CD1c-positive myeloid dendritic cell (primary cell): Measurements from ENCODE around the gene MYOCD.

Experiments
- DNase-seq: peaks from one replicate; pipeline ENCODE4 v3.0.0-alpha.2; 2016; ENCODE audit errors: extremely low spot score

MYOCD gene

DNA sequence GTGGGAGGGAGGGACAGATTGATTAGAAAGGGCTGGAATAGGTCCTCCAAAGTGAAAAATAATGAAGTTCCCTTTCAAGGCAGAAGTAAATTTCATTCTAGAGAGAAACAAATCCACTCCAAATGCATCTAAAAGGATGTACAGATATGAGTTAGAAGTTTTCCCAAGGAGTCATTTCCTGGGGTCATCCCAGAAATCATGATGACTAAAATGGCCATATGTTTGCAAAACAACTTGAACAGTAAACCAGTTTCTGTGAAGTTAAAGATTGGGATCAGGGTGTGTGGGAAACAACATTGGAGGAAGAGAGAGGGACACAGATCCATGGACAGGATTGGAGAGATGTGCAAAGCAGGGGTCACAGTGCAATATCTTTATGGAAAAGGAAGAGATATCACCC, 91.1 kb downstream of the MYOCD start:
- no peak for DNase-seq

GRCh38 chr17:12759090-12759489, 93.4 kb downstream of the MYOCD start:
- DNase-seq = no peak

DNA sequence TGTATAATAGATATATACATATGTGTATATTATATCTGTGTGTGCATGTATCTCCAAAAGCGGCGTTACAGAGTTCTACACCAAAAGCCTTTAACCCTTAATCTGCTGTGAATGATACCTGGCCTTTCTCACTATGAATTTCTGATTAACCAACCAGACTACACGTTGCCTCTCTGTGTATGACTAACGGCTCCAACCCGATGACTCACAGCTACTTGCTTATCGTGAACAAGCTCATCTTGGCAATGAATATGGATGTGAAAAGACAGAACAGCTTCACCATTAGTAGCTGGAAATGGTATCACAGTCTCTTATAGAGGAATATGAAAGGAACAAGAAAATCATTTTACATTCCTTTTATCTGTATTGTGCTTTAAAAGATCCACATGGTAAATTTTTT, 99.9 kb downstream of the MYOCD start:
- DNase-seq = no peak

DNA sequence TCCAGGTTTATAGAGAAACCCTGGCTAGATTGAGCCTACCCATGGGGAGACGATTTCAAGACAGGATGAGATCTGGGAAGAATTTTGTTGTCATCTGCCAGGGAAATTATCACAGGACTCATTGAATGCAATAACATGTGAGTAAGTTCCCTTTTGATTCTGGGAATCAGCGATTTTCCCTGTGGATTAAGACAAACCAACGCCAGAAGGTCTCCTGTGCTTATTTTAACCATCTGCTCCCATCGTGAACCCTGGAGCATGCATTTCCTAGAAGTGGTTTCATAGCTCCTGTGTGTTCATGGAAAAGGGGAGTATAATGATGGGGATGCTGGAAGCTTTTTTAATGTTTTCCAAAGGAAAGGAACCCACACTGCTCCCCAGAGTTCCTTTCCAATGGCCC, 102.6 kb downstream of the MYOCD start:
- no peak for DNase-seq

DNA sequence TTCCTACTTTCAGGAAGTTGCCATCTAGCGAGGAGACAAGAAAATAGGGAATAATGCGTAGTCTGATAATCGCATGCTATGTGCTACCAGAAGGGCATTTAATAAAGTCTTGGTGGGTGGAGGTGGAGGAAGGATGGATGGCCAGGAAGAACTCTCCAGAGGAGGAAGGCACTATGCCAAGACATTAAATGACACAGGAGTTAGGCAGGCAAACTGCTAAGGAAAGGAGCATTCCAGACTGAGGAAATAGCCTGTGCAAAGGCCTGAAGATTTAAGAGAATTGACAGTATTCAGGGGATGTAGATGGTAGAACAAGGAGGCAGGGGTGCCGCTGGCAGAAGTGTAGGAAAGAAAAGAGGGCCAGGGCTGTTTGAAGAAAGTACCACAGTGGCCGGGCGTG, 104.3 kb downstream of the MYOCD start:
- DNase-seq = no peak

DNA sequence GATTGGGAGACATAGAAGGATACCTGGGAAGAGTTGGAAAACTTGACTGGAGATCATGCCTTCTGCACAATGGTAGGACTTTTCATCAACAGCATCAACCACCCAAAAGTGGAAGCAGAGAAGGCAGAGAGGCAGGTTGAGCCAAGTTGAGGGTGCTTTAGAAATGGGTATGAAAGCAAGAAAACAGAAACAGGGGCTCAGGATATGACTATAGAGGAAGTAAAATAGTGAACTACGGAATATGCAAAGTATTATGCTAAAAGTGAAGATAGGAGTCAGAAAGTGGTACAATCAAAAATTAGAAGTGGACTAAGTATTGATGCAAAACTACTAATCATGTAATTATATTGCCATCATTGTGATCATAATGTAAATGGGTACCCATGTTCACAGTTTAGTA, 107.5 kb downstream of the MYOCD start:
- DNase-seq = no peak

DNA sequence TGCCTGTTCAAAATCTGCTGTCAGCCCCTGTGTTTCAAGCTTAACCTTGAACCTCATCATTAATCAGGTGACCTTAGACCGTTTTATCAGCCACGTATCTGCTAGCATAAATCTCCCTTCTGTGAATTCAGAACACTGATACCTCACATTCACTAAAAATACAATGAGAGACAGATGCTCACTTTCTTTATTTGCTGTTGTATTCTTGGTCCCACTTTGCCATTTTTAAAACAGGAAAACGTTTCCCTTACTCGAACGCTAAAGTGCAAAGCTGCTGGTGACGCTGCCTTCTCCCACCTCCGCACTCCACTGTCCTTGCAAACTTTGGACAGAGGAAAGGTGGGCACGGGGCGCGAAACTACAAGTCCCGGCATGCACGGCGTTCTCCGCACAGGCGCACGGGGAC, 123.4 kb downstream of the MYOCD start:
- DNase-seq = no peak

GRCh38 chr17:12789481-12790248, 124.0 kb downstream of the MYOCD start, which contains the start of gene ARHGAP44:
Gene ARHGAP44 (plus strand): TSS chr17:12789498. CDS start chr17:12789839, 341 bp downstream.
- DNase-seq = no peak

DNA sequence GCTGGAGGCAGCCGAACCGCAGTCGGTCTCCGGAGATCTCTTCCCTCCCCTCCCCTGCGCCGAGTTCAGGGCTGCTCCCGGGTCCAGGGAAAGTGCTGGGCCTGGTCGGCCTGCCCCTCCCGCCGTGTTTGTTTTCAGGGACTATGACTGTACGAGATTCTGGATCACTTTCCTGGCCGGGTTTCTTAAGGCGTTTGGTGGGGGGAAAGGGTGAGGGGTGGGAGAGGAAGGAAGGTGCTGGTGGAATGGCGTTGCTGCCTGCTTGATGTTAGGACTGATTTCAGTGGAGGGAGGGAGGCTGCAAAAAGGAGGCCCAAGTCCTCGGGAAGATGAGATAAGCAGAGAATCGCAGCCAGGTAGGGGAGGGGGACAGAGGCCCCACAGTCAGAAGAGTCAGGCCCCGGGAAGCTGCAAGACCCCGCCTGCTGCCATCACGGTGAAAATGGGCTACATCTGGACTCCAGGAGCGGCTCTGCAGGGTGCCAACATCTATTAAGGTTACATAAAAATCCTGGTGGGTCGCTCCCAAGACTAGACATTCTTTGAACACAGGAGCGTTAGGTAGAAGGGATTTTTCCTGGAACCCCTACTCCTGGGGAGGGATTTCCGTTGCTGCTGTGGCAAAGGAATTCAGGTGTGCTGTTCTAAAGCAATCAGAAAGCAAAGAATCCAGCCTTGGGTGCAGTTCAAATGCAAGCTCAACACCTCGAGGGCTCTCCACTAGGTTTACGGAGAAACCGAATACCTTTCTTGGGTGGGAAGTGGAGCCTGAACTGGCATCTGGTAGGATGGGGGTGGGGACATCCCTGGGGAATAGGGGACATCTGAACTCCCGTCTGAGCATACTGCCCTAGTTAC, 124.8 kb downstream of the MYOCD start:
- DNase-seq = no peak

- DNase-seq = no peak
Measured at GRCh38 chr17:12794919-12795532, 129.3 kb downstream of the MYOCD start.

DNA sequence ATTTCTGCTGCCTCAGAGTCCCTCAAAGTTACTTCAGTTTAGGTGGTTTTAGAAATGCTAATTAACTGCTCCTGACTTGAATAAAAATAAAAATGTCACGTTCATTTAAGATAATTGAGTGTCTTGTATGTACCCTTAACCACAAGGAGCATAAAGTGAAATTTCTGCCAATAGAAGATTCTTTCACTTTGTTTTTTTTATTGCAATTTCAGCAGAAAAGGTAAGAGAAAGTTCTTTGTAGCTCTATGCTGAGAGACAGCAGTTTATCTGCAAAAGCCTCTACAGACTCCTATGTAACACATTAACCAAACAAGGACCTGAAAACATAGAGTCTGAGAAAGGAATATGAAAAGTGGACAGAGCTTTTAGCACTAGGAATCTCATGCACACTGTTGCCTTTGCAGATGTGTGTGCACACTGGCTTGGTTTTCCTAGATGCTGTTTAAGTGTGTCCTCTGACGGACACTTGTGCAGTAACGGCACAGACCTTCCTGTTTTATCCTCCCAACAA, 135.2 kb downstream of the MYOCD start:
- DNase-seq = no peak

GRCh38 chr17:12806630-12807029, 140.9 kb downstream of the MYOCD start:
- DNase-seq = no peak

GRCh38 chr17:12808723-12809122, 143.0 kb downstream of the MYOCD start:
- DNase-seq = no peak

- no peak for DNase-seq
Measured at GRCh38 chr17:12812877-12813276, 147.2 kb downstream of the MYOCD start.

DNA sequence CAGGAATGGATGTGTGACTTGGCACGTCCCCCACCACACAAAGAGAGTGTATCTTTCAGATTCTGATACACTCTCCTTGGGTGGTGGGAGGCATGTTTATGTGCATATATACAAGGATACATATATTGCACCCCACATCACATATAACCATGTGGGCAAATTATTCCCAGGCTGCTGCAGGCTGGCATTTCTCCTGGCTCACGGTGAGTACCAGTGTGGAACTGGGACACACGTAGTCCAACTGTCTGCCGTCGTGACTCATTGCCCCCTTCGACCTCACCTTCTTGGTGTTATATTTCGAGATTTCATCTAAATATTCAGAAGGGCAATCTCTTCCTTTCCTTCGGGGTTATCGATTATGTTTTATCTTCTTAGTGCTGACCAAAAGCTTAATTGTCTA, 148.0 kb downstream of the MYOCD start:
- DNase-seq = no peak

DNA sequence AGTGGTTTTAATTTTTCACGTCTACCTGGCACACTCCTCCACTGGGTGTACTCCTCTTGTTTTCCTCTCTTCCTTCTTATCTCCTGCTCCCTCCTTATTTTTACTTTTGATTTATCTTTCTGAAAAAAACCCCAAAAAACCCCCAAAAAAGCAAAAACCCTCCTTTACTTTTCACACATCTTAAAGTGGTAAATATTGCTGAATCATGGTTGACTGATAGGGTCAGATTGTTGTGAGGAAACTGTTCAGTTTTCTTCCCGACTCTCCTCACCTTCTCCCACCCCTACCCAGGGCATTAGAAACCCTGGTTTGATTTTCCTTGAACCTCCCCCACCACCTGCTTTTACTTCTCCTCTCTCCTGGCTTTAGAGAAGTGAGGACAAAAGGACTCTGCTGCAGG, 149.0 kb downstream of the MYOCD start:
- DNase-seq = no peak

- DNase-seq = no peak
Measured at GRCh38 chr17:12815642-12816141, 150.0 kb downstream of the MYOCD start.
